Measurements from ENCODE around the gene KMT5C. TPM values are rescaled to one million over a fixed set of nuclear protein-coding genes. Genes with fewer than 3 reads are reported as not detected.

KMT5C gene
- 1 to 10 TPM; 5.0 to 9.4 TPM for polyA plus RNA-seq

GRCh38 chr19:55339105-55339888 is at the start of gene KMT5C:
TSS of gene KMT5C (plus strand) at chr19:55339876. CDS start at chr19:55341937, 2,061 bp downstream.
- Histone ChIP-seq H3K9me3 (ENCODE audit: control insufficient read depth in 2 of 2, insufficient read depth in 1 of 2, low read depth in 1 of 2, low read length in 1 of 2) (no peaks in the 10 kb centered on the region), H3K4me3 (ENCODE audit: low read depth in 1 of 2, low read length in 2 of 2) (peak within 1 kb of the TSS; percentile 61 to 65), H3K27me3 (ENCODE audit: control insufficient read depth in 1 of 2, insufficient read depth in 2 of 2, low read length in 2 of 2) (no peaks in the 10 kb centered on the region), H3K36me3 (ENCODE audit: control insufficient read depth in 2 of 2, insufficient read depth in 2 of 2, low read length in 1 of 2) (peaks cover 0 to 8% of the 10 kb centered on the region in 2 donors), H3K4me1 (ENCODE audit: control insufficient read depth in 2 of 2, insufficient read depth in 2 of 2, low read length in 1 of 2) (peaks cover 2 to 15% of the 10 kb centered on the region in 2 donors), H3K27ac (ENCODE audit: low read depth in 2 of 2, low read length in 1 of 2) (peak within 1 kb of the TSS; percentile 92 to 98)
- 0% methylated on average over 57 to 63 of the region's 63 CpGs for WGBS, 2 donors

- WGBS, 2 donors, result 87 to 90% methylated on average over 10 of the region's 10 CpGs
- Histone ChIP-seq H3K4me1 (ENCODE audit: control insufficient read depth in 2 of 2, insufficient read depth in 2 of 2, low read length in 1 of 2) (peaks cover 0 to 4% of the 10 kb centered on the region in 2 donors), H3K27me3 (ENCODE audit: control insufficient read depth in 1 of 2, insufficient read depth in 2 of 2, low read length in 2 of 2) (no peaks in the 10 kb centered on the region), H3K27ac (ENCODE audit: low read depth in 2 of 2, low read length in 1 of 2) (no peak overlapping the region), H3K36me3 (ENCODE audit: control insufficient read depth in 2 of 2, insufficient read depth in 2 of 2, low read length in 1 of 2) (no peaks in the 10 kb centered on the region), H3K9me3 (ENCODE audit: control insufficient read depth in 2 of 2, insufficient read depth in 1 of 2, low read depth in 1 of 2, low read length in 1 of 2) (no peaks in the 10 kb centered on the region), H3K4me3 (ENCODE audit: low read depth in 1 of 2, low read length in 2 of 2) (no peak overlapping the region)
Observed at GRCh38 chr19:55297267-55297666, 42.4 kb upstream of the KMT5C start.

- Histone ChIP-seq H3K27ac (ENCODE audit: low read depth in 2 of 2, low read length in 1 of 2) (no peak overlapping the region), H3K4me3 (ENCODE audit: low read depth in 1 of 2, low read length in 2 of 2) (no peak overlapping the region), H3K27me3 (ENCODE audit: control insufficient read depth in 1 of 2, insufficient read depth in 2 of 2, low read length in 2 of 2) (no peaks in the 10 kb centered on the region), H3K36me3 (ENCODE audit: control insufficient read depth in 2 of 2, insufficient read depth in 2 of 2, low read length in 1 of 2) (no peaks in the 10 kb centered on the region), H3K9me3 (ENCODE audit: control insufficient read depth in 2 of 2, insufficient read depth in 1 of 2, low read depth in 1 of 2, low read length in 1 of 2) (no peaks in the 10 kb centered on the region), H3K4me1 (ENCODE audit: control insufficient read depth in 2 of 2, insufficient read depth in 2 of 2, low read length in 1 of 2) (peaks cover 0 to 4% of the 10 kb centered on the region in 2 donors)
- WGBS, 2 donors, result 87 to 90% methylated on average over 10 of the region's 10 CpGs
Observed at GRCh38 chr19:55299991-55300390, 39.7 kb upstream of the KMT5C start.

- Histone ChIP-seq H3K36me3 (ENCODE audit: control insufficient read depth in 2 of 2, insufficient read depth in 2 of 2, low read length in 1 of 2) (no peaks in the 10 kb centered on the region), H3K4me1 (ENCODE audit: control insufficient read depth in 2 of 2, insufficient read depth in 2 of 2, low read length in 1 of 2) (peaks cover 0 to 4% of the 10 kb centered on the region in 2 donors), H3K27ac (ENCODE audit: low read depth in 2 of 2, low read length in 1 of 2) (no peak overlapping the region), H3K27me3 (ENCODE audit: control insufficient read depth in 1 of 2, insufficient read depth in 2 of 2, low read length in 2 of 2) (no peaks in the 10 kb centered on the region), H3K9me3 (ENCODE audit: control insufficient read depth in 2 of 2, insufficient read depth in 1 of 2, low read depth in 1 of 2, low read length in 1 of 2) (no peaks in the 10 kb centered on the region), H3K4me3 (ENCODE audit: low read depth in 1 of 2, low read length in 2 of 2) (no peak overlapping the region)
- WGBS, 2 donors, result 71 to 72% methylated on average over 15 of the region's 15 CpGs
Observed at GRCh38 chr19:55300886-55301458, 38.7 kb upstream of the KMT5C start.

- Histone ChIP-seq H3K27ac (ENCODE audit: low read depth in 2 of 2, low read length in 1 of 2) (no peak overlapping the region), H3K9me3 (ENCODE audit: control insufficient read depth in 2 of 2, insufficient read depth in 1 of 2, low read depth in 1 of 2, low read length in 1 of 2) (no peaks in the 10 kb centered on the region), H3K4me3 (ENCODE audit: low read depth in 1 of 2, low read length in 2 of 2) (no peak overlapping the region), H3K27me3 (ENCODE audit: control insufficient read depth in 1 of 2, insufficient read depth in 2 of 2, low read length in 2 of 2) (no peaks in the 10 kb centered on the region), H3K4me1 (ENCODE audit: control insufficient read depth in 2 of 2, insufficient read depth in 2 of 2, low read length in 1 of 2) (peaks cover 0 to 4% of the 10 kb centered on the region in 2 donors), H3K36me3 (ENCODE audit: control insufficient read depth in 2 of 2, insufficient read depth in 2 of 2, low read length in 1 of 2) (no peaks in the 10 kb centered on the region)
- 13 to 15% methylated on average over 42 of the region's 42 CpGs for WGBS, 2 donors
Observed at GRCh38 chr19:55301459-55302317, 38.0 kb upstream of the KMT5C start.

GRCh38 chr19:55302318-55302703 is 37.4 kb upstream of the KMT5C start:
- Histone ChIP-seq H3K27ac (ENCODE audit: low read depth in 2 of 2, low read length in 1 of 2) (no peak overlapping the region), H3K4me3 (ENCODE audit: low read depth in 1 of 2, low read length in 2 of 2) (no peak overlapping the region), H3K27me3 (ENCODE audit: control insufficient read depth in 1 of 2, insufficient read depth in 2 of 2, low read length in 2 of 2) (no peaks in the 10 kb centered on the region), H3K36me3 (ENCODE audit: control insufficient read depth in 2 of 2, insufficient read depth in 2 of 2, low read length in 1 of 2) (no peaks in the 10 kb centered on the region), H3K4me1 (ENCODE audit: control insufficient read depth in 2 of 2, insufficient read depth in 2 of 2, low read length in 1 of 2) (peaks cover 0 to 4% of the 10 kb centered on the region in 2 donors), H3K9me3 (ENCODE audit: control insufficient read depth in 2 of 2, insufficient read depth in 1 of 2, low read depth in 1 of 2, low read length in 1 of 2) (no peaks in the 10 kb centered on the region)
- WGBS, 2 donors, result 74 to 75% methylated on average over 12 of the region's 12 CpGs

- H3K36me3 ChIP-seq (ENCODE audit: control insufficient read depth in 2 of 2, insufficient read depth in 2 of 2, low read length in 1 of 2), result no peaks in the 10 kb centered on the region
- no peaks in the 10 kb centered on the region for H3K9me3 ChIP-seq (ENCODE audit: control insufficient read depth in 2 of 2, insufficient read depth in 1 of 2, low read depth in 1 of 2, low read length in 1 of 2)
- H3K27ac ChIP-seq (ENCODE audit: low read depth in 2 of 2, low read length in 1 of 2), result no peak overlapping the region
- no peak overlapping the region for H3K4me3 ChIP-seq (ENCODE audit: low read depth in 1 of 2, low read length in 2 of 2)
- WGBS, 2 donors, result 94 to 95% methylated on average over 11 of the region's 11 CpGs
- H3K4me1 ChIP-seq (ENCODE audit: control insufficient read depth in 2 of 2, insufficient read depth in 2 of 2, low read length in 1 of 2), result peaks cover 0 to 4% of the 10 kb centered on the region in 2 donors
- no peaks in the 10 kb centered on the region for H3K27me3 ChIP-seq (ENCODE audit: control insufficient read depth in 1 of 2, insufficient read depth in 2 of 2, low read length in 2 of 2)
Observed at GRCh38 chr19:55303477-55303876, 36.2 kb upstream of the KMT5C start.

- Histone ChIP-seq H3K4me3 (ENCODE audit: low read depth in 1 of 2, low read length in 2 of 2) (no peak overlapping the region), H3K4me1 (ENCODE audit: control insufficient read depth in 2 of 2, insufficient read depth in 2 of 2, low read length in 1 of 2) (peaks cover 0 to 4% of the 10 kb centered on the region in 2 donors), H3K27me3 (ENCODE audit: control insufficient read depth in 1 of 2, insufficient read depth in 2 of 2, low read length in 2 of 2) (no peaks in the 10 kb centered on the region), H3K27ac (ENCODE audit: low read depth in 2 of 2, low read length in 1 of 2) (no peak overlapping the region), H3K9me3 (ENCODE audit: control insufficient read depth in 2 of 2, insufficient read depth in 1 of 2, low read depth in 1 of 2, low read length in 1 of 2) (no peaks in the 10 kb centered on the region), H3K36me3 (ENCODE audit: control insufficient read depth in 2 of 2, insufficient read depth in 2 of 2, low read length in 1 of 2) (no peaks in the 10 kb centered on the region)
- WGBS, 2 donors, result 87 to 91% methylated on average over 39 of the region's 39 CpGs
Observed at GRCh38 chr19:55304279-55304978, 35.2 kb upstream of the KMT5C start.

- Histone ChIP-seq H3K27ac (ENCODE audit: low read depth in 2 of 2, low read length in 1 of 2) (no peak overlapping the region), H3K4me1 (ENCODE audit: control insufficient read depth in 2 of 2, insufficient read depth in 2 of 2, low read length in 1 of 2) (peaks cover 0 to 4% of the 10 kb centered on the region in 2 donors), H3K4me3 (ENCODE audit: low read depth in 1 of 2, low read length in 2 of 2) (no peak overlapping the region), H3K27me3 (ENCODE audit: control insufficient read depth in 1 of 2, insufficient read depth in 2 of 2, low read length in 2 of 2) (no peaks in the 10 kb centered on the region), H3K9me3 (ENCODE audit: control insufficient read depth in 2 of 2, insufficient read depth in 1 of 2, low read depth in 1 of 2, low read length in 1 of 2) (no peaks in the 10 kb centered on the region), H3K36me3 (ENCODE audit: control insufficient read depth in 2 of 2, insufficient read depth in 2 of 2, low read length in 1 of 2) (no peaks in the 10 kb centered on the region)
- 73 to 80% methylated on average over 14 of the region's 14 CpGs for WGBS, 2 donors
Observed at GRCh38 chr19:55304980-55305379, 34.7 kb upstream of the KMT5C start.
